Sigmoid colon (tissue), 4 donors: ENCODE measurements around the gene LGALS9B.
"Not testable (repeated sequence)": the region's sequence is repeated elsewhere in the genome, so short reads cannot be mapped to it uniquely, and the experiment has no call there.

Experiments
- POLR2A ChIP-seq, 2 donors: fragments of 450-650 bp; IDR thresholded peaks; one replicate each; pipeline ENCODE4 v1.6.1; 2016; ENCODE audit warnings: antibody characterized with exemption in 2 of 2, mild to moderate bottlenecking in 2 of 2, moderate library complexity in 2 of 2
- POLR2AphosphoS5 ChIP-seq, 4 donors: sonication (generic); formaldehyde crosslinking; IDR thresholded peaks; one replicate each; pipeline ENCODE4 v1.6.1; 2017; ENCODE audit warnings: antibody characterized with exemption in 4 of 4
- TF ChIP-seq, protein P1 (sequence below), 4 experiments: fragments of 450-650 bp in 3 of 4; fragments of 200-600 bp in 1 of 4; IDR thresholded peaks; one replicate each; pipeline ENCODE4 v1.5.1; 2016 to 2019; ENCODE audit warnings: antibody characterized with exemption in 4 of 4, mild to moderate bottlenecking in 3 of 4, moderate library complexity in 2 of 4

DNA sequence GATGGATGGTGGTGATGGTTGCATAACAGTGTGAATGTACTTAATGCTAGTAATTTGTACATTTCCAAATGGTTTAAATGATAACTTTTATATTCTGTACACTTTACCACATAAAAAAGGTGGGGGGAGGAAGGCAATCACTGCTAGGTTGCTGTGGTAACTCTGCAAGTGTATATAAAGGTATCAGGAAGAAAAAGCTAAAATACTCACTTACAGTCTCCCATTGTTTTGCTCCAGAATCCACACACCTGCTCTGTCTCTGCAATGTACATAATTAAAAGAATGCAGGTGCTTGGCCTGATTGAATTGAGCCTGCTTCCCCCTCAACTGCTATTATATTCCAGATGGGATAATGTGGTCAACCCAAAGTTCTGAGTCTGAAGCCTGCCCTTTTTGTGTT is 6.7 kb upstream of the LGALS9B start:
- TF ChIP-seq POLR2A, POLR2AphosphoS5 (IDR thresholded peaks at IDR 0.05): not testable (repeated sequence)
- TF ChIP-seq, protein P1, sequence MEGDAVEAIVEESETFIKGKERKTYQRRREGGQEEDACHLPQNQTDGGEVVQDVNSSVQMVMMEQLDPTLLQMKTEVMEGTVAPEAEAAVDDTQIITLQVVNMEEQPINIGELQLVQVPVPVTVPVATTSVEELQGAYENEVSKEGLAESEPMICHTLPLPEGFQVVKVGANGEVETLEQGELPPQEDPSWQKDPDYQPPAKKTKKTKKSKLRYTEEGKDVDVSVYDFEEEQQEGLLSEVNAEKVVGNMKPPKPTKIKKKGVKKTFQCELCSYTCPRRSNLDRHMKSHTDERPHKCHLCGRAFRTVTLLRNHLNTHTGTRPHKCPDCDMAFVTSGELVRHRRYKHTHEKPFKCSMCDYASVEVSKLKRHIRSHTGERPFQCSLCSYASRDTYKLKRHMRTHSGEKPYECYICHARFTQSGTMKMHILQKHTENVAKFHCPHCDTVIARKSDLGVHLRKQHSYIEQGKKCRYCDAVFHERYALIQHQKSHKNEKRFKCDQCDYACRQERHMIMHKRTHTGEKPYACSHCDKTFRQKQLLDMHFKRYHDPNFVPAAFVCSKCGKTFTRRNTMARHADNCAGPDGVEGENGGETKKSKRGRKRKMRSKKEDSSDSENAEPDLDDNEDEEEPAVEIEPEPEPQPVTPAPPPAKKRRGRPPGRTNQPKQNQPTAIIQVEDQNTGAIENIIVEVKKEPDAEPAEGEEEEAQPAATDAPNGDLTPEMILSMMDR (IDR thresholded peaks at IDR 0.05): not testable (repeated sequence)
